Measurements from ENCODE around the gene PHF21A. TPM values are rescaled to one million over a fixed set of nuclear protein-coding genes. Genes with fewer than 3 reads are reported as not detected.

The PHF21A gene
- total RNA-seq, 4 donors from 2014 or later = 9.8 to 20.2 (median 15.4) TPM

GRCh38 chr11:46034041-46034440 is 87.2 kb downstream of the PHF21A start:
- H3K9me3 ChIP-seq = no peaks in the 10 kb centered on the region
- intact Hi-C loops (cut with DNase I; ENCODE audit: low total_unique reads) (no loop called here), in situ Hi-C loops (cut with MboI; ENCODE audit: low sequenced_read_pairs in 4 of 4) (no loop called here)
- H3K4me3 ChIP-seq = no peak overlapping the region
- no peaks in the 10 kb centered on the region for H3K4me1 ChIP-seq
- DNase-seq (no peak), ATAC-seq (no peak)
- TF ChIP-seq CTCF (IDR thresholded peaks at IDR 0.05 in 4 of 5, conservative IDR thresholded peaks at IDR 0.05 in 1 of 5) (no peak), POLR2A (IDR thresholded peaks at IDR 0.05) (no peak)
- no peak overlapping the region for H3K27ac ChIP-seq
- H3K27me3 ChIP-seq = no peaks in the 10 kb centered on the region
- H3K36me3 ChIP-seq = no peaks in the 10 kb centered on the region

GRCh38 chr11:46026606-46027293 is 94.5 kb downstream of the PHF21A start:
- in situ Hi-C loops (cut with MboI; ENCODE audit: low sequenced_read_pairs in 4 of 4) (no loop called here), intact Hi-C loops (cut with DNase I; ENCODE audit: low total_unique reads) (no loop called here)
- Histone ChIP-seq H3K36me3 (no peaks in the 10 kb centered on the region), H3K27ac (no peak overlapping the region), H3K4me3 (no peak overlapping the region), H3K4me1 (peaks cover 15 to 18% of the 10 kb centered on the region in 2 donors), H3K9me3 (no peaks in the 10 kb centered on the region), H3K27me3 (no peaks in the 10 kb centered on the region)
- TF ChIP-seq POLR2A (IDR thresholded peaks at IDR 0.05) = no peak
- TF ChIP-seq CTCF (IDR thresholded peaks at IDR 0.05 in 4 of 5, conservative IDR thresholded peaks at IDR 0.05 in 1 of 5) = no peak
- ATAC-seq (no peak), DNase-seq (no peak)

- in situ Hi-C loops (cut with MboI; ENCODE audit: low sequenced_read_pairs in 4 of 4) (no loop called here), intact Hi-C loops (cut with DNase I; ENCODE audit: low total_unique reads) (no loop called here)
- no peaks in the 10 kb centered on the region for H3K4me1 ChIP-seq
- ATAC-seq (no peak), DNase-seq (no peak)
- no peak for TF ChIP-seq CTCF (IDR thresholded peaks at IDR 0.05 in 4 of 5, conservative IDR thresholded peaks at IDR 0.05 in 1 of 5)
- TF ChIP-seq POLR2A (IDR thresholded peaks at IDR 0.05) = no peak
- no peak overlapping the region for H3K4me3 ChIP-seq
- no peaks in the 10 kb centered on the region for H3K27me3 ChIP-seq
- H3K9me3 ChIP-seq = no peaks in the 10 kb centered on the region
- no peaks in the 10 kb centered on the region for H3K36me3 ChIP-seq
- no peak overlapping the region for H3K27ac ChIP-seq
These were observed 101.1 kb downstream of the PHF21A start for GRCh38 chr11:46020084-46020599.

GRCh38 chr11:46018651-46019050 is 102.6 kb downstream of the PHF21A start:
- no peaks in the 10 kb centered on the region for H3K4me1 ChIP-seq
- intact Hi-C loops (cut with DNase I; ENCODE audit: low total_unique reads) (no loop called here), in situ Hi-C loops (cut with MboI; ENCODE audit: low sequenced_read_pairs in 4 of 4) (no loop called here)
- TF ChIP-seq CTCF (IDR thresholded peaks at IDR 0.05 in 4 of 5, conservative IDR thresholded peaks at IDR 0.05 in 1 of 5) (no peak), POLR2A (IDR thresholded peaks at IDR 0.05) (no peak)
- H3K27ac ChIP-seq = no peak overlapping the region
- H3K4me3 ChIP-seq = no peak overlapping the region
- no peak for DNase-seq
- H3K9me3 ChIP-seq = no peaks in the 10 kb centered on the region
- no peaks in the 10 kb centered on the region for H3K27me3 ChIP-seq
- no peak for ATAC-seq
- no peaks in the 10 kb centered on the region for H3K36me3 ChIP-seq

Data from gastrocnemius medialis (tissue), 4 donors.